ENCODE results near the gene ONECUT2.

ONECUT2 gene

DNA sequence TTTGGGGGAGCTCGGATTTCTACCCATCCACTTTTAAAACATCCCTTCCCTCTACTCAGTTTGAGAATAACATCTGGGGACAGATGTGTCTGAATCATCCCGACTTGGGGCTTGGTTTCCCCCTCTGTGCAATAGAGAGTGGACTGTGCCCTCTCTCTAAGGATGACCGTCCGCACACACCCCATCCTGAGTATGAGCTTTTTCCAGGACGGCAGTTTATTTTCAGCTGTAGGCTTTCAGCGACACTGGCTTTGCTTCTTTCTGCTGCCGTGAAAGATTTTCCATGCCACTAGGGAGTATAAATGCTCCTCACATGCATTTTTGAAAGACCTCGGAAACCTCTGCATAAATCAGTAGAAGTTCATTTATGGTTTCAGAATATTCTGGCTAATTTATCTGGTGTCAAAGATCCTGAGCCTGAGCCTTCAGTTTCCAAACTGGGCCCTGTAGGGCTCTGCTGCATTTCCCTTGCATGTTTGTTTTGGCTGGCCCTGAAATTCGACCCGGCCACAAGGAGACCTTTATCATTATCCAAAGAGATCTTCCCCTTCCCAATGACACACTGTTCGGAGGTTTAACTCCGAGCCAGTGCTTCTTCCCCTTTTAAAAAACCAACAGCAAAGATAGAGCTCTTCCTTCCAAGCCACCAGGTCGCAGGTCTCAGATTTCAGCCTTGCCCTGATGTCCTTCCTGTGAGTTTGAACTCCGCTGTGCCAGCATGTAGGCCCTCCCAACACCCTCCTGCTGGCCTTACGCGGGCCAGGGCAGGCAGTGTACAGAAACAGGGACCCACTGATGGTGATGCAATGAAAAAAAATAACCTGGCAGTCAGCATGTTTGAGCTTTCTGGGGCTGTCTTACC lies 98.1 kb downstream of the ONECUT2 start:
- no peak for DNase-seq

DNA sequence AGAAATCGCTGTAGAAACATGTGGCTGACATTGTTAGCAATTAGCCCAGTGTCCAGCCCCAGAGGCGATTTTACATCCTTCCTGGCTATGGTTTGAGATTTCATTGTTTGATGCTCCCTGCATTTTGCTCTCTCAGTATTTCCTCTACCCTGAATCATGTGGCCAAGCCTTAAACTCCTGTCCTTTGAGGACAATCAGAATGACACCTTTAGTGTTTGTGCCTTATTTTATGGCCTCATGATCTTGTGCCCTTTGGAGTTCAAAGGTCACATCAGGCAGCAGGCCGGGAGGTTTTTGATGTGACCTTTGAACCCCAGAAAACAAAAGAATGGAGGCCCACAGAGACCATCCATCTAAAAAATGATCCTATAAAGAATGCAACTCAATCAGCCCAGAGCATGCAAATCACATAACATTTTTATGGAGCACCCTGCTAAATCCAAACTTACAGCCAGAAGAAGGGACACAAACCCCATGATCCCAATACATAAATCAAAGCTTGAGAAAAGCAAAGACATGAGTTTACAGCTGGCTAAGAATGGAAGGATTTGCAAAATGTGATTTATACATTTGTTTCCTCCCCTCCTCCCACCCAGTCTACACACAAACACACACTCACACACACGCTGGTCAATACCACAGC lies 98.8 kb downstream of the ONECUT2 start:
- DNase-seq: no peak

DNA sequence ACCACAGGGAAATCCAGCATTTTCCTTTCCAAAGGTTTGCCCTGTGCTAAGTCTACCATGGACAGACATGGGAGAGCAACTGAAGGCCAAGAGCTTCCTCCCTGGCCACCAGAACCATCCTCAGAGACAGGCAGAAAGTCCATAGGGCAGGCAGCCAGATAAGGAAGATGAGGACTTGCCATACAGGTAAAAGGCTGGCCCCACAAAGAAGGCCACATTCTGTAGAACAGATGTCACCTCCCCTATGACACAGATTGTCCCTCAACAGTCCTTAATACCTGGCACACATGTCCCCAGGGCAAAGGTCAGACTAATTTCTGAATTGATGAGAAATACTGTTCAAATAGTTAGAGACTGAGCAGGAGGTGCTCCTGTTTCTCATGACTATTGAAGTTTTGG lies 99.3 kb downstream of the ONECUT2 start:
- DNase-seq: no peak

- no peak for DNase-seq
Observed at GRCh38 chr18:57538614-57539013, 103.4 kb downstream of the ONECUT2 start.

- no peak for DNase-seq
Observed at GRCh38 chr18:57539702-57540101, 104.5 kb downstream of the ONECUT2 start.
